ENCODE data around the gene PCDH19. TPM values are rescaled to one million over a fixed set of nuclear protein-coding genes. Genes with fewer than 3 reads are reported as not detected.

The PCDH19 gene
- total RNA-seq, 3 donors from 2014 or later = not detected

GRCh38 chrX:100363896-100364295 is 46.2 kb downstream of the PCDH19 start:
- ATAC-seq (no peak), DNase-seq (no peak)
- Mint-ChIP-seq H3K9me3 (no peaks in the 10 kb centered on the region), H3K27me3 (ENCODE audit: low read depth) (peaks cover 3% of the 10 kb centered on the region), H3K36me3 (ENCODE audit: insufficient read depth) (no peaks in the 10 kb centered on the region), H3K4me1 (ENCODE audit: low read depth) (no peaks in the 10 kb centered on the region), H3K4me3 (no peak overlapping the region)

DNA sequence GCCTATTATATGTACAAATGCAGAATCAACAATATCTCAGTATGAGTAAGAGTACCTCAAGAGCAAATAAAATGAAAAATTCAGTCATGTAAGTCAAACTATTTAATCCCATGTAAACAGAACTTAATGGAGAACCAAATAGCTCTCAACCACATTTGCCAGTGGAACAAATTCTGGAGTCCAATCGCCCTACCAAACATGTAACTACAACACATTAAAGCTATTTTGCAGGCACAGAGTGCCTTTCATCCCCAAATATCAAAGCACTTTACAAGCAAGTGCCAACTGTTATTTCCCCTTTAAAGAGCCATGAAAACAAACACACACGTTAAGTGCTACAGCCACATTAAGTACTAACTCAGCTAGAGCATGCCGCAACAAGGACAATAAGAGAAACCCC is 51.3 kb downstream of the PCDH19 start:
- Mint-ChIP-seq H3K4me1 (ENCODE audit: low read depth) (no peaks in the 10 kb centered on the region), H3K36me3 (ENCODE audit: insufficient read depth) (no peaks in the 10 kb centered on the region), H3K9me3 (no peaks in the 10 kb centered on the region), H3K27me3 (ENCODE audit: low read depth) (peaks cover 4% of the 10 kb centered on the region), H3K4me3 (no peak overlapping the region)
- DNase-seq (no peak), ATAC-seq (no peak)

DNA sequence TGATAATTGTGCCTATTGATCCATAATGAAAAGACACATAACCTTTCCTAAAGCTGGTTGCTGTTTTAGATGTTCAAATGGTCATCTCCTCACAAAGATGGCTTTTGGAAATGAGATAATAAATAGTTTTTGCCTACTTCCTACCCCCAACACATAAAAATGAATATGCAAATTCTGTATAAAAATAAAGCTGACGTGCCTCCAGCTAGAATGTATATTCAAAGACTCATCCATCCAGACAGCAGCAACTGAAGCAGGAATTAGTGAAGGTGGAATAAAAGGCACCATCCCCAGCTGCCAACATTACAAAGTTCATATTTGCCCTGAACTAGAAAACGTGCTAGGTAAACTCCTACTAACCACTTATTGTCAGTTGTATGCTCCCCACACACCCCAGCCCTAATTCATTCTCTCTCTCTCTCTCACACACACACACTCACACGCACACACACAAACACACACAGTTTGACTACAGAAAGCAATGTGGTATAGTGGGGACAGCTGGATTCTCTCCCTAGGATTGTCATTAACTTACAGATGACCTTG is 53.6 kb downstream of the PCDH19 start:
- no peaks in the 10 kb centered on the region for H3K9me3 Mint-ChIP-seq
- DNase-seq (no peak), ATAC-seq (no peak)
- H3K27me3 Mint-ChIP-seq (ENCODE audit: low read depth) = peaks cover 4% of the 10 kb centered on the region
- no peaks in the 10 kb centered on the region for H3K36me3 Mint-ChIP-seq (ENCODE audit: insufficient read depth)
- no peaks in the 10 kb centered on the region for H3K4me1 Mint-ChIP-seq (ENCODE audit: low read depth)
- H3K4me3 Mint-ChIP-seq = no peak overlapping the region

DNA sequence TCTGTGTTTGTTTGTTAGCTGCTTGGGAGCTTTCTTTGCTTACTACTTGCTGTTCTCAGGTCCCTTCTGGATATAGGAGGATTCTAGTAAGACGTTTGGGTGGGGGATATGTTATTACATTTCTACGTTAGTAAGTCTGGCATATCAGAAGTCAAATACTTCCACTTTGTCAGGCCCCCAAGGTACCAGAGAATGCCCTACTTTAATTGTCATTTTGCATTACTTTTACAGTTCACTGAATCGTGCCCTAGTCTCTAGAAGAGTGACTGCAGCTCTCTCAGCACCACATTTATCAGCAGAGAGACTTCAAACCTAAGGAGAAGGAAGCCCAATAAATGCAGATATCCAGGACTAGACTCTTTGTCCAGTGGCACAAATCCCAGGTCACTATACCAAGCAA is 54.4 kb downstream of the PCDH19 start:
- Mint-ChIP-seq H3K9me3 (no peaks in the 10 kb centered on the region), H3K4me3 (no peak overlapping the region), H3K36me3 (ENCODE audit: insufficient read depth) (no peaks in the 10 kb centered on the region), H3K27me3 (ENCODE audit: low read depth) (peaks cover 4% of the 10 kb centered on the region), H3K4me1 (ENCODE audit: low read depth) (no peaks in the 10 kb centered on the region)
- no peak for ATAC-seq
- no peak for DNase-seq

DNA sequence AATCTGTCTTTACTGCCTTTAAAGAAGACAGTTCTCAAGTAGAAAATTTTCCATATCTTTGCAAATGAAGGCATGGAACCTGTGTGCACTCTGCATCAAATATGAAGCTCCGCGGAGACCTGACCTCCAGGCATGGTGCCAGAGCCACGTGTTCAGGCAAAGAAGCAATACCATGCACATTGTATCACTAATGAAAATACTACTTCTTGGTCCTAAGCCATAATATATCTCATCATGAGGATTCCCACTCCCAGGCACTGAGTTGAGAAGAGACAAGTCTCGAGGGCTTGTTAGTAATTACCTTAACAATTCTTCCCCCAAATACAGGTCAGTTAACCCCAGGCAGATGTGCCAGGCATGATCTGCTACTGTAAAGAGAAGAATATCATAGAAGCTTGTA is 56.7 kb downstream of the PCDH19 start:
- no peaks in the 10 kb centered on the region for H3K9me3 Mint-ChIP-seq
- H3K4me3 Mint-ChIP-seq = no peak overlapping the region
- no peaks in the 10 kb centered on the region for H3K4me1 Mint-ChIP-seq (ENCODE audit: low read depth)
- no peaks in the 10 kb centered on the region for H3K36me3 Mint-ChIP-seq (ENCODE audit: insufficient read depth)
- ATAC-seq = no peak
- H3K27me3 Mint-ChIP-seq (ENCODE audit: low read depth) = peaks cover 4% of the 10 kb centered on the region
- no peak for DNase-seq

- no peaks in the 10 kb centered on the region for H3K9me3 Mint-ChIP-seq
- no peak overlapping the region for H3K4me3 Mint-ChIP-seq
- ATAC-seq (no peak), DNase-seq (no peak)
- no peaks in the 10 kb centered on the region for H3K4me1 Mint-ChIP-seq (ENCODE audit: low read depth)
- no peaks in the 10 kb centered on the region for H3K27me3 Mint-ChIP-seq (ENCODE audit: low read depth)
- H3K36me3 Mint-ChIP-seq (ENCODE audit: insufficient read depth) = no peaks in the 10 kb centered on the region
Measured at GRCh38 chrX:100350704-100351489, 59.2 kb downstream of the PCDH19 start.

DNA sequence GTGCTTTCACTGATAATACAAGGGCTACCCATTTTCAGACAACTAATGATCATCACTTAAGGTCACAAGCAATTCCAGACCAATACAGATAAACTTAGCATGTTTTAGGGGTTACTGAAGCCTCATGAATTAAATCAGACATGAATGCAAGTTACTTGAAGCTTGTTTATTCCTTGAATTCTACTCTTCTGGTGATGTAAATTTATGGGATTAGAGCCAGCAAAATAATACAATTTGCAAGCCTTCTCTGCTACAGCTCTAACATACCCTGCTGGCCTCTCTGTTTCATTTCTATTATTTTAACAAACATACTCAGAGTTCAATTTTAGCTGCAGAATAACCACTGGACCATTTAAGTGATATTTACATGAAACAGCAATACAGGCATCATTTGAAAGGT is 60.7 kb downstream of the PCDH19 start:
- no peak overlapping the region for H3K4me3 Mint-ChIP-seq
- DNase-seq (no peak), ATAC-seq (no peak)
- H3K27me3 Mint-ChIP-seq (ENCODE audit: low read depth) = no peaks in the 10 kb centered on the region
- no peaks in the 10 kb centered on the region for H3K4me1 Mint-ChIP-seq (ENCODE audit: low read depth)
- no peaks in the 10 kb centered on the region for H3K9me3 Mint-ChIP-seq
- no peaks in the 10 kb centered on the region for H3K36me3 Mint-ChIP-seq (ENCODE audit: insufficient read depth)

GRCh38 chrX:100341142-100341510 is 68.9 kb downstream of the PCDH19 start:
- H3K9me3 Mint-ChIP-seq = no peaks in the 10 kb centered on the region
- H3K4me3 Mint-ChIP-seq = no peak overlapping the region
- H3K36me3 Mint-ChIP-seq (ENCODE audit: insufficient read depth) = no peaks in the 10 kb centered on the region
- ATAC-seq (no peak), DNase-seq (no peak)
- no peaks in the 10 kb centered on the region for H3K4me1 Mint-ChIP-seq (ENCODE audit: low read depth)
- no peaks in the 10 kb centered on the region for H3K27me3 Mint-ChIP-seq (ENCODE audit: low read depth)

GRCh38 chrX:100340491-100341141 is 69.5 kb downstream of the PCDH19 start:
- H3K4me1 Mint-ChIP-seq (ENCODE audit: low read depth) = no peaks in the 10 kb centered on the region
- DNase-seq (no peak), ATAC-seq (no peak)
- H3K36me3 Mint-ChIP-seq (ENCODE audit: insufficient read depth) = no peaks in the 10 kb centered on the region
- H3K4me3 Mint-ChIP-seq = no peak overlapping the region
- no peaks in the 10 kb centered on the region for H3K27me3 Mint-ChIP-seq (ENCODE audit: low read depth)
- H3K9me3 Mint-ChIP-seq = no peaks in the 10 kb centered on the region

GRCh38 chrX:100328351-100328750 is 81.7 kb downstream of the PCDH19 start:
- Mint-ChIP-seq H3K9me3 (no peaks in the 10 kb centered on the region), H3K4me1 (ENCODE audit: low read depth) (no peaks in the 10 kb centered on the region), H3K4me3 (no peak overlapping the region), H3K36me3 (ENCODE audit: insufficient read depth) (no peaks in the 10 kb centered on the region), H3K27me3 (ENCODE audit: low read depth) (no peaks in the 10 kb centered on the region)
- DNase-seq (no peak), ATAC-seq (no peak)

DNA sequence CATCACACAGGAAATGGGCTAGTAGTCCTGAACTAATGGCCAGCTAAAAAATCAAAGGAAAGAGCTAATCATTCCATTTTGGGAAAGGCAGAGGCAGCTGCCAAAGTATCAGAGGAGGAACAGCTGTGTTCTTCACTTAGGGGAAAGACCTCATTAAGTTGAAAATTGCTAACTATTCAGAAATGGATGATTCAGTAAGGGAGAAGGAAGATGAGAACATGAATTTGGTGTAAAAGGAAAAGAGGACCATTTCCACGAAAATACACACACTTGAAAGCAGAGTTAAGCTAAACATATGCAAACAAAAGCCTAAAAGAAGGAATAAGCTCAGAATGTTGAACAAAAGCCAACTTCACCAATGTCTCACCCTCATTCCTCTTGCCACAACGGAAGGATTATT is 90.4 kb downstream of the PCDH19 start:
- Mint-ChIP-seq H3K4me3 (no peak overlapping the region), H3K27me3 (ENCODE audit: low read depth) (no peaks in the 10 kb centered on the region), H3K36me3 (ENCODE audit: insufficient read depth) (no peaks in the 10 kb centered on the region), H3K9me3 (no peaks in the 10 kb centered on the region), H3K4me1 (ENCODE audit: low read depth) (no peaks in the 10 kb centered on the region)
- ATAC-seq (no peak), DNase-seq (no peak)

DNA sequence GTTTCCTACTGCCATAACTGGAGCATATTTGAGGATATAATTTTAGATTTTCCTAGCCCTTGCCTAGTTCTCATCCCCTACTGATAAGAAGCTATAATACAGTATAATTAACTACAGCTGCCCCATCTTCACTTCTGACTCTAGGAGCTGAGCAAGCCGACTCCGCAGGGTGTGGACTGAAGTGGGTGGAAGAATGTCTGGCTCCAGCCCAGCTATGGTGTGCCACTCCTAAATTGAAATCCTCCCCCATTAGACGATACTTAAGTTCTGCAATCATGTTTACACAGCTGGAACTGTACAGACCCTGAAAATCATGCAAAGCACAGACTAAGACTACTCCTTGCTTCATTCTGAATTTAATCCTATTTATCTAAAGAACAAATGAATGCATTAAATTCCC is 93.1 kb downstream of the PCDH19 start:
- DNase-seq (no peak), ATAC-seq (no peak)
- H3K27me3 Mint-ChIP-seq (ENCODE audit: low read depth) = no peaks in the 10 kb centered on the region
- H3K9me3 Mint-ChIP-seq = no peaks in the 10 kb centered on the region
- H3K4me1 Mint-ChIP-seq (ENCODE audit: low read depth) = no peaks in the 10 kb centered on the region
- no peaks in the 10 kb centered on the region for H3K36me3 Mint-ChIP-seq (ENCODE audit: insufficient read depth)
- no peak overlapping the region for H3K4me3 Mint-ChIP-seq

DNA sequence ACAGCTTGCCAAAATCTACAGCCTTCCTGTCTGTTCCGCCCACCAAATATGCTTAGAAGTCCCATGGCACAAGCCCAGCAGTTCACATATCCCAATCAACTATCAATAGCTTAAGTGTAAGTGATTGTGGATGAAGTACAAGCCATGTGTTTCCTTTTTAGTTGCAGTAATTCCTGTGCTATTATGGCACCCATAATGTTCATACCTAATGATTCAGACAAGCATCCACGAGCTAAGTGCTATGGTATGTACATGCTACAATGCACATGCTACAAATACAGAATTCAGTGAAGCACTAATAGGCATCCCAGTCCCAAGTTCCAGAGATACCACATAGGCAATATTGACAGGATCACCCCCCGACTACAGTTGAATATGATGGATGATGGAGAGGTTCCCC is 94.5 kb downstream of the PCDH19 start:
- no peaks in the 10 kb centered on the region for H3K4me1 Mint-ChIP-seq (ENCODE audit: low read depth)
- no peak for DNase-seq
- ATAC-seq = no peak
- no peaks in the 10 kb centered on the region for H3K9me3 Mint-ChIP-seq
- H3K27me3 Mint-ChIP-seq (ENCODE audit: low read depth) = no peaks in the 10 kb centered on the region
- no peak overlapping the region for H3K4me3 Mint-ChIP-seq
- H3K36me3 Mint-ChIP-seq (ENCODE audit: insufficient read depth) = no peaks in the 10 kb centered on the region

DNA sequence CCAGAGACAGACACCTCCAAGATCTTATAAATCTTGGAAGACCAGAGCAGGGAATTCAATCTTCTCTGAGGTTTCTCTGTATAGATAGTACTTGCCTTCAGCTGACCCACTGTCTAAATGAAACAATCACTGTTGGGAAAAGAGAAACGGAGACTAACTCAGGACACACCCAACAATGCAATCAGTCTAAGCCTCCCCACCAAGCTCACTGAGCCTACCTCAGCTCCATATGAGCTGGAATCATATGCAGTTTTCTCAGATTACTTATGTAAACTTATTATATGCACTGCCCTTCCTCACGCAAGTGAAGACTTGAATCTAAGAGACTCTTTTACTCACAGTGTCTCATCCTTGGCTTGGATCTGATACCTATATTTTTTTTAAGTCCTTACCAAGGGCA is 110.5 kb downstream of the PCDH19 start:
- Mint-ChIP-seq H3K36me3 (ENCODE audit: insufficient read depth) (no peaks in the 10 kb centered on the region), H3K4me3 (no peak overlapping the region), H3K27me3 (ENCODE audit: low read depth) (no peaks in the 10 kb centered on the region), H3K9me3 (no peaks in the 10 kb centered on the region), H3K4me1 (ENCODE audit: low read depth) (no peaks in the 10 kb centered on the region)
- DNase-seq (no peak), ATAC-seq (no peak)

- Mint-ChIP-seq H3K4me3 (no peak overlapping the region), H3K27me3 (ENCODE audit: low read depth) (no peaks in the 10 kb centered on the region), H3K36me3 (ENCODE audit: insufficient read depth) (no peaks in the 10 kb centered on the region), H3K4me1 (ENCODE audit: low read depth) (no peaks in the 10 kb centered on the region), H3K9me3 (no peaks in the 10 kb centered on the region)
- DNase-seq (no peak), ATAC-seq (no peak)
Measured at GRCh38 chrX:100297728-100298127, 112.3 kb downstream of the PCDH19 start.

Data from activated T-cell treated with anti-CD3 and anti-CD28 coated beads, Interleukin-2, amount 50 U/mL, for 4 hours (primary cell).